GM21723 (cell line): Measurements from ENCODE around the gene CCDC14.
"Not testable (repeated sequence)": the region's sequence is repeated elsewhere in the genome, so short reads cannot be mapped to it uniquely, and the experiment has no call there.

Source experiments
- ATAC-seq: cut with Tn5 transposase; IDR thresholded peaks from one replicate; pipeline ENCODE4 v1.9.1; 2021; ENCODE audit warnings: mild to moderate bottlenecking, moderate library complexity; ENCODE audit not compliant: unreplicated experiment

CCDC14 gene, protein sequence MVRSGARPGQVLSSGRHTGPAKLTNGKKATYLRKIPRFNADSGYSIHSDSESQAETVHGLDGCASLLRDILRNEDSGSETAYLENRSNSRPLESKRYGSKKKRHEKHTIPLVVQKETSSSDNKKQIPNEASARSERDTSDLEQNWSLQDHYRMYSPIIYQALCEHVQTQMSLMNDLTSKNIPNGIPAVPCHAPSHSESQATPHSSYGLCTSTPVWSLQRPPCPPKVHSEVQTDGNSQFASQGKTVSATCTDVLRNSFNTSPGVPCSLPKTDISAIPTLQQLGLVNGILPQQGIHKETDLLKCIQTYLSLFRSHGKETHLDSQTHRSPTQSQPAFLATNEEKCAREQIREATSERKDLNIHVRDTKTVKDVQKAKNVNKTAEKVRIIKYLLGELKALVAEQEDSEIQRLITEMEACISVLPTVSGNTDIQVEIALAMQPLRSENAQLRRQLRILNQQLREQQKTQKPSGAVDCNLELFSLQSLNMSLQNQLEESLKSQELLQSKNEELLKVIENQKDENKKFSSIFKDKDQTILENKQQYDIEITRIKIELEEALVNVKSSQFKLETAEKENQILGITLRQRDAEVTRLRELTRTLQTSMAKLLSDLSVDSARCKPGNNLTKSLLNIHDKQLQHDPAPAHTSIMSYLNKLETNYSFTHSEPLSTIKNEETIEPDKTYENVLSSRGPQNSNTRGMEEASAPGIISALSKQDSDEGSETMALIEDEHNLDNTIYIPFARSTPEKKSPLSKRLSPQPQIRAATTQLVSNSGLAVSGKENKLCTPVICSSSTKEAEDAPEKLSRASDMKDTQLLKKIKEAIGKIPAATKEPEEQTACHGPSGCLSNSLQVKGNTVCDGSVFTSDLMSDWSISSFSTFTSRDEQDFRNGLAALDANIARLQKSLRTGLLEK

DNA sequence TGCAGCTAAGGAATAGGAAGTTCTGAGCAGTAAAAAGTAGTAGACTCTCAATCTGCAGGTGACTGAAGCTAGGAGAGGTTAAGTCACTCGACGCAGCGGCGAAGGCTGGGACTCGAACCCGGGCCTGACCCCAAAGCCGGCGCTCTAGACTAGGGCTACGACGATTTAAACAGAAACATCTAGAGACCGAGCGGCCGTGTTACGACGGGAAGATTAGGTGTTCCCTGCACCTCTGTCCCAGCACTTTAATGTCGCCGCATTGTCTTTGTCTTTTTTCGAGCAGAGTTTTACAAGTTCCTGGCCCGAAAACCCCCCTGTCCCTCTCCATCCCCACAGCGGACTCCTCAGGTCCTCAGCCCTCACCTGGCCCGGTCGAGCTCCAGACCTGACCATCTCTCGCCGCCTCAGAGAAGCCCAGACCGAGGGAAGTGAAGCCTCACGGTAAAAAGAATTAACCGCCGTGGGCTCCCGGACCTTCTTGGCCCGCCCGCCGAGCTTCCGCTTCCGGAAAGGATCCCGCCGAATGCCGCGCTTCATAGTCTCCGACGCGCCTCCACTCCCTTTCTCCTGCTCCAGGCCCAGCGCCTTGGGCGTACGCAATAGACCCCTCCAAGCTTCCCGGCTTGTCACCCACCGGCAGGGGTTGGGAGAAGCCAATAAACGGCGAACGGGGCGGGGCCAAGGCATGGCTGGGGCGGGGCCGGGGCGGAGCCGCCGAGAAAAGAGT, at the start of gene CCDC14:
Gene CCDC14 (minus strand): TSS at position 449 of the 727 bp plus-strand sequence. CDS start 56 bp downstream, at position 393.
- ATAC-seq: peak; percentile 81

DNA sequence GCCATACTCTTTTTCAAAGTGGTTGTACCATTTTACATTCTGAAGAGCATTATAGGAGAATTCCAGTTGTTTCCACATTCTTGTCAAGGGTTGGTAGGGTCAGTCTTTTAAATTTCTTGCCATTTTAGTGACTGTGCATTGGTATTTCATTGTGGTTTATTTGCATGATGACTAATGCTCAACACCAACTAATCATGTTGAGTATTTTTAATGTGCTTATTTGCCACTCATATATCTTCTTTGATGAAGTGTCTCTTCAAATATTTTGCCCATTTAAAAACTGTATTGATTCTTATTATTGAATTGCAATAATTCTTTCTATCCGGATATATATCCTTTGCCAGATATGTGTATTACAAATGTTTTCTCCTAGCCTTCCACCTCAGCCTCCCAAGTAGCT, 47.3 kb upstream of the CCDC14 start:
- not testable (repeated sequence) for ATAC-seq

DNA sequence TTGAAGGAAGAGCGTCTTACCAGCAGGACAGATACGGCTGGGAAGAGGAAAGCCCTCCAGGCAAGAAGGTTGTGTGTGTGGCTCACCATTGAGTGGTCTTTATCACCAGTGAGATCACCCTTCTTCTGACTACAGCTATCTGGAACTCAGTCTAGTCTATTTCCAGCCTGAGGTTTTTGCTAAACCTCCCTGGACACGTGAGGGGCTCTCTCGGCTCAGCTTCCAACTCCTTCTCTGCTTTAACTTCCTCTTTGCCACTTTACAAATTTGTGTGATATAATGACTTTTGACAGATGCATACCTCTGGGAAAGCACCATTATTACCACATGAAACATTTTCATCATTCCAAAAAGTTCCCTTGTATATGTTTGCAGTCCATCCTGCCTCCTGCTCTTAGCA, 46.2 kb upstream of the CCDC14 start:
- no peak for ATAC-seq

DNA sequence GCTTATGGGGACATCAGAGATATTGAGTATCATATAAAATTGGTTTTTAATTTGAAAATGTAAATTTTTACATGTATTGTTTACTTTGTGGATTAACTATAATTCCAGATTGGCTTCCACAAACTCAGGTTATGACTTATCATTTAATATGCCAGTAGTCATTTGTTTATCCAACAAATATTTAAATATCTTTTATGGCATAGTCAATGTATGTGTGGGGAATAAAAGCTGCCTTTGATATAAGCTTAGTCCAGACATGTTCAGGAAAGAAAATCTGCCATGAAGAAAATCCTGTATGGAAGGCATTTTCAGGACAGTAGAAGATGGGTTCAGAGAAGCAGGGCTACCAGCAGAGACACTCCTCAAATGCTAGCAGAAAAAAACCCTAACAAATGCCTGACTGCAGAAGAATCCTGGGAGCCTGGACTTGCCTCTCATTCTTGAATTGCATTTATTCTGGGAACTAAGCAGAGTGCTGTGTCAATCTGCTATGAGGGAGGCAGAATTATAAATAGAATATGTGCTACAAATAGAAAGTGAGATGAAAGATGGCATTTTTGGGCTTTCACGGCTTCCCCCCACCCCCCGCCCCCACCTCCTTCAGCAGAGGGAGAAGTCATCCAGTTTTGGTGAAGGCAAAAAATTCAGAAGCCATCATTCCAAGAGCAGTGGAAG, 41.5 kb upstream of the CCDC14 start:
- not testable (repeated sequence) for ATAC-seq

DNA sequence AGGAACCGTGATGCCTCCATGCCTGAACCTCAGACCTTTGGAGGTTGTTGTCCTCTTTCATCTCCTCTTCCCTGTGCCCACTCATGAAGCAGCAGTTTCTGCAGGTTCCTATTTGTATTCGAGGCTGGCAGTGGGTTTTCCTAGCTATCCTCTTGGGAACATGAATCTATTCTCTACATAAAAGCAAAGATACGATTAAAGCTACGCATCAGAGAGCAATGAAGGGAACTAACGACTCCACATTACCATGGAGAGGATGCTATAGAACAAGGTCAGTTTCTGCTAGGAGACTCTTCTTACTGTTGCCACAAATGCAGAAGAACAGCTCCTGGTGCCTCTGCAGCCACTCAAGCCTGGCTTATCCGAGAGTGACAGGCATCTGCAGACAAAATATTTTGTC, 40.3 kb upstream of the CCDC14 start:
- ATAC-seq: not testable (repeated sequence)

DNA sequence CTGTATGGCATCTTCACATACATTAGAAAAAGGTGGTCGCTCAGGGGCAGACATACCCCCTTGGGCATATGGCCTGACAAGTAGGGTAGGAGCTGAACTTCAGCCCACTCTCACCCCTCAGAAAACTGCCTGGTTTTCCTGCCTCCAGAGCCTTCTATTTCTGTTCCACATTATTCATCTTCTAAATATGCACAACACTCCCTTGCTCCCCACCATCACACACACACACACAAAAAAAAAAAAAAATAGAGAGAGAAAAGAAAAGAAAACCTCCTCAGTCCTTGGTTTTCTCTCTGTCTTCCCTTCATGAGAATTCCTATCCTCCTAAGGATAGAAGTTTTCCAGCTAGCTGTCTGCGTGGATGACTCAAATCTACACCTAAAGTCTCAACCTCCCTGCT, 36.5 kb upstream of the CCDC14 start:
- ATAC-seq: no peak

DNA sequence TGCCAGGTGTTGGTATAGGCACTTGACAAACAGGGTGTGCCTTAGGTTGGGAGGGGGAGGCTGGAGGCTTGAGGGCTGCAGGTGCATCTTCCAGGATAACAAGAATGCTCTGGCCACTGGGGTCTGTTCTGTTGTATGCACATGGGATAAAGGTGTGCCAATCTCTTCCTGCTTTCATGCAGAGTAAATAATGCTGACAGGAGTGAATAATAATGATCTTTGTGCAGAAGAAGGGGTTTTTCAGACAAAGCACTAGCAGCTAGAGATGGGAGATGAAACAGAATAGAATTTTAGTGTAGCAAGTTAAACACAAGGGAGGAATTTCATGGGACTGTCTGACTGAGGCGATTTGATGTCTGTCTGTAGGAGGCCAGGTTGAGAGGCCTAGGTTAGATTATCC, 32.8 kb upstream of the CCDC14 start:
- no peak for ATAC-seq

DNA sequence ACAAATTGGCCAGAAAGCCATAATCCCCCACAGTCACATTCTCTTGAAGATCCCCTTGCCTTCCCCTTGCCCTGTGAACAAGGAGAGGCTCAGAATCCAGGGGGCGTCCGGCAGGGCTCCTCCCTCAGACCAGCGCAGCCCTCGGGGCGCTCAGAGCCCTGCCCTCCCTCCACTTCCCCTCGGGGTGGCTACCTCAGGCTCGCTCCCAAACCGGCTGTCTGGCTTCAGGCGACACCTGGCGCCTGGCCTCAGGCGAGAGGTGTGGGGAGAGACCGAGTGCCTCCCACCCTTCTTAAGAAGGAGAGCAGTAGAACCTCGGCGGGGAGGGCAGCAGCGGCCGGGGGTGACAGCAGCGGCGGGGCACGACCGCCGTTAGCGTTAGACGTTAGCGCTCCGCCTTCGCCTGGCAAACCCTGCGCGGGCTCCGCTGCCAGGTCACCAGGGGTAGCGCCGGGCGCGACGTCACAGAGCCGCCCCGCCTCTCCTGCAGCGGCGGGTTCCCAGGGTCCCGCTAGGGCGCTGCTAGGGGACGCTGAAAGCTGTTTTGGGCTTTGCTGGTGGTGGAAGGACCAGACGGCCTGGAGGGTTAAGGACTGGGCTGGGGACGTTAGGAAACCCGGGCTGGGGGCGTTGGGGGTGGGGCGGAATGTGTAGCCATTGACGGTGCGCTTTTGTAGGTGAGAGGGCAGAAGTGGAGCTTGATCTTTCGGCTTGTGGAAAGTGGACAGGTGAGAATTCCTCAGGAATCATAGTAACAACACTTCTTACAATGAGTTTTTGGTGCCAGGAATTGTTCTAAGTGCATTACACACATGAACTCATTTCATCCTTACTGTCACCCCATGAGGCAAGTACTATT, 30.9 kb upstream of the CCDC14 start, which contains the start of gene ROPN1:
Gene ROPN1 (minus strand): TSS at position 395 of the 859 bp plus-strand sequence. CDS start 11,643 bp downstream, outside the sequence.
- ATAC-seq: not testable (repeated sequence)

DNA sequence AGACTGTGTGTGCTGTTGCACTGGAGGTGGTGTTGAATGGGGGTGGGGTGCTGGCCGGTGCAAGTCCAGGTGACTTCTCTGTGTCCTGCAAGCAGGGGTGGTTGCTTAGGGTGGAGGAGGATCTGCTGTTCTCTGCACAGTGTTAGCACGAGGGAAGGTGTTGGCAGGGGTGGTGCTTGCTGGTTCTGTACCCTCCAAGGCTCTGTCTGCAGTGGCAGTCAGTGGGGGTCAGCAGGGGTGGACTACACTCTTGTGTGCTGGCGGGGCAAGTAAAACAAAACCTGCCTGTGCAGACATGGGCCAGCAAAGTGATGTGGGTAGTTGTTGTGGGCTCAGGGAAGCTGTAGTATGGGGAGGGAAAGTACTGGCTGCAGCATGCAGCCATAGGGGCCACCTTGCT, 25.4 kb upstream of the CCDC14 start:
- ATAC-seq: no peak

DNA sequence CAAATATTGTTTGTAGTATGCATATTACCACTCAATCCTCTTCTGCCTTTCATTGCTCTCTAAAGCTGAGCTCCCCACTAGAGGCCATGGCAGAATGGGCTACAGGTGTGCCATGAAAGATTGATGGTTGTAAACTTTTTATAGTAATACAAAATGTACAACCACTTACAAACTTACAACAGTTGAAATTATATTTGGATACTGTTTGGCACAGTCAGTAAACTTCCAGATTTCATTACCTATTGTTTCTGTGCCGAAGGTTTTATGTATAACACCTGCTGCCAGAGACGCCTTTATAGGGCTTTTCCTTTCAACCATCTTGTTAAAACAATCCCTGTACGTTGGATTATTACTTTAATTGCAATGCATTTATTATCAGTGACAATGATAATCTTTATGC, 23.9 kb upstream of the CCDC14 start:
- ATAC-seq: no peak

DNA sequence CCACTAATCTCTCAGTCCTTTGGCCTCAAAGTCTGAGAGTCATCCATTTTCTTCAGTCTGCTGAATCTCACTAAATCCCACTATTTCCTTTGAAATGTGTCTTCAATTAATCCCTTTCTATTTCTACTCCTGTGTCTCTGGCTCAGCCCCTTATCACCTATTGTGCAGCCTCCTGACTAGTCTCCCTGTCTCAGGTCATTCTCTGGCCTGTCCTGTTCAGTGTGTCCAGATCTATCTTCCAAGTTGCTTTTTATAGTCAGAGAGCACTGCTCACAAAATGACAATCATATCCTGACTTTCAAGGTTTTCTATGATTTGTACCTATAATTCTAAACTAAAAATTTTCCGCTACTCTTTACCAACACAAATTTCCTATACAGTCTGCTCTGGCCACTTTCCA, 23.3 kb upstream of the CCDC14 start:
- ATAC-seq: no peak

DNA sequence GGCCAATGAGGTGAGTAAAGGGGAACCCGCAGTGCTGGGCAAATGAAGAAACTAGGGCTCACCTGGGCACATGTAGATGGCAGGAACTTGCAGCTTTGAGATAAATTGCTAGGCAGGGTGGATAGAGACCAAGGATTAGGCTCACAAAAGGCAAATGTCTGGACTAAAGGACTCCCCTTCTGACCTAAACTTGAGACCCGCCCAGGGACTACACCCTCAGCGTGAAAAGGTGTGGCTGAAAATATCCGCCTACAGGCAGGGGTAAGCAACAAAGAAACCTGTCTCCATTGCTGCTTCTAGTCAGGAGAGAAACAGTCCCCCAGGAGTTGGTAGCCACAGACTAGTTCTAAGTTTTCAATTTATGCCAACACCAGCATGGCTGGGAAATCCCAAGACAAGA, 20.3 kb upstream of the CCDC14 start:
- ATAC-seq: not testable (repeated sequence)

DNA sequence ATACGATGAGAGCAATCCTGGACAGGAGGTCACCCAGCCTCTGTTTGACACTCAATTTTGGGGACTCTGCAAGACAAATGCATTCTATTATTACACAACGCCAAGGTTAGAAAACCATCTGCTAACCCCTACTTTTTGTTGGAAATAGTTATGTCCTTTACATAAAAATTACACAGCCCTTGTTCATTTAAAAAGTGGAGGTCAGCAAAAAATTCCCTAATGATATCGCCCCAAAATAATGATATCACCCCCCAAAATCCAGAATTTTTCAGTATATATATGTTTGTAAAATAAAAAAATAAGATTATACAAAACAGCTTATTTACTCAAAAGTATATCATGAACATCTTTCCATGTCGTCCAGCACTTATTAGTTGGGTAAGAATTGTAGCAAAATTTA, 19.5 kb upstream of the CCDC14 start:
- ATAC-seq: no peak

DNA sequence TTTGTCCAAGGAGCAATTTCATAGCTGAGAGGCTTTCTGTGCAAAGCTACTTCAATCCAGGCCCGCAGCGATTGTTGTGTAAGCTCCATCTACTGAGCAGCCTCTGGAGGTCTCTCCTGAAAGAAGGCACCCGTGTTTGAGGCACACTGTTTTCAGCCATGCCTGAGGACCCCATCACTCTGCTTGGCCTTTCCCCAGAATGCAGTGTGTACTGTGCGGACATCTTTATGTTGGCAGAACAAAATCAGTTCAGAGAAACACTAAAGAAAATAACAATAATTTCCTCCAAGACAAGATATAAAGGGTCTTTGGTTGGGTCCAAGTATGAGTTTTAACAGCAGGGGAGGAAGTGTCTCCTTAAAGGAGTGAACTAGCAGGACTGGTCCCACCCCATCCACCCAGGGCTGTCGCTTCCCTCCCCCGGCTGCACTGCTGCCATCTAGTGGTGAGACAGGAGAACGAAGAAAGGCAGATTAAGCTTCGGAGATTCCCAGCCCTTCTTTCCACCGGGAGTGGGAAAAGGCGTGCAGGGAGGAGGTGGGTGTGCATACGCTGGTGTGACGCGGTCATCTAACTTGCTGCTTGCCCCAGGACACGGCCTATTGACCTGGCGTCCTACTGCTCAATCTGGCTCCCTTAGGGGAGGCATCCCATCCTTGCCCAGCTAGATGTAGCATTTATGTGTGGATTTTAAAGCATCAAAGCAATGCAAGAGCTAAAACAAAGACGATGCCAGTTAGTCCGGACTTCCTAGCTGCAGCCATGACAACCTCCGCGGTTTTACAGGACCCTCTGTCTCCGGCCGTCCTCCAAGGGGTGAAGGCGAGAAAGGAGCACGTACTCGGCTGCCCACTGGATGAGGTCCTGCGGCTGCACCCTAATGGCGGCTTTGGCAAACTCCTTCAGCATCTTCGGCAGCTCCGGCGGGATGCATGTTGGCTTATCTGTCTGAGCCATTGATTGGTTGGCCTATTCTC, 18.8 kb upstream of the CCDC14 start:
- not testable (repeated sequence) for ATAC-seq

DNA sequence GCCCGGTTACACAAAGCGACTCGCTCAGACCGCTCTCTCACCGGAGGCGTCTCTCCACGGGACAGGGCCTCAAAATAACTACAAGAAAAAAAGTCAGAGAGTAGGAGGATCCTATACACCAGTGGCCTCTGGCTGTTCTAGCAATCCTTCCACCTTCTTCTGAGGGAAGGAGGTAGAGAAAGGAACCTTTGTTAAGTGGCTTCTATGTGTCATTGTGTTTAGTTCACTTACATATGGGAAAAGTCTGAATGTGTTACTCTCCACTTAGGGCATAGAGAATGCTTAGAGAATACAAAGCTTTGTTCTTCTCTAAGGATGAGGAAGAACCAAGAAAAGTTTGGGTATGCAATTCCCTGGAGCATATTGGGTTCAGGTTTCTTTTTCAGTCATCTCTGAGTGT, 15.9 kb upstream of the CCDC14 start:
- ATAC-seq: not testable (repeated sequence)

DNA sequence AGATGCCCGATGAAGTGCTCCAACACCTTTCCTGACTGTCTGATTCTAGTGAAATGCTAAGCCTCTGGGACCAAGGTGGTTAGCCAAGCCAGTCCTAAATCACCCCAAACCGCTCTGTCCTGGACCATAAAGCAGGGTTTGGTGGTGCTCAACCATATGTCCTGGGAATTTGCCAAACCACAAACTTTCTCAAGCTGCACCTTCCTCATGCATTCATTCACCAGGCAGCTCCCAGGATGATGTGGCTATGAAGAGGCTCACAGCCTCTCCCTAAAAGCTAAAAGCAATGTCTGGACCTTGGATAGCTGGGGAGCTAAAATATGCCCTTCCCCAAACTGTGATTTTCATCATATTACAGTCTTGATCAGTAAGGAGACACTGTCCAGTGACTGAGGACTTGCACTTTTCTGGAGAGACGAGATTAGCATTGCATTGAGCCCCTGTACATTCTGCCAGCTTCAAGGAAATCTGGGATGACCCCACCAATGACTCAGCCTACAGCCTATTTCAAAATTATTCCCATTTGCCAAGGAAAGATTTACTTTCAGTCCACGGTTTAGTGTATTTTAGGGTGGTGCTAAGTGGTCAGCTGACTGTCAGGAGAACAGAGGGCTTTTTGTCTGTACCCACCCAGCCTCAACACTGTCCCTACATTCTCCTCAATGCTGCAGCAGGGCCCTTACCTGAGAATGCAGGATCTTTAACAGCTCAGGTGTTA, 15.3 kb upstream of the CCDC14 start:
- ATAC-seq: not testable (repeated sequence)

DNA sequence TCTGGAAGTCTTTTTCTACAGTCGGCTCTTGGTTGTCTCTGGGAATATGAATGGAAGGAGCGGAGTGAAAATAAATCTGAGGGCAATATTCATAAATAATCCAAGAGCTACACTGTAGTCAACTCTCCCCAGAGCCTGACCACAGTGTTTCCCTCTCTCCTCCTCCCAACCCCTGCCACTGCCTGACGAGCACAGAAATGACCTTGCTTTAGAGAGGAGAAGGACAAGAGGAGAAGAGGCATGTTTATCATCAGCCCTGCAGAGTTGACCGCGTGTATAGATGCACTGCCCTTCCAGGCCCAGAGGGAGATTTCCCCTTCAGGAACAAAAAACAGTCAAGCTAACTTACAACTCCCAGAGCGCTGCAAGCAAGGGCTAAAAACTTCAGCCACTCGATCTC, 14.0 kb upstream of the CCDC14 start:
- not testable (repeated sequence) for ATAC-seq

DNA sequence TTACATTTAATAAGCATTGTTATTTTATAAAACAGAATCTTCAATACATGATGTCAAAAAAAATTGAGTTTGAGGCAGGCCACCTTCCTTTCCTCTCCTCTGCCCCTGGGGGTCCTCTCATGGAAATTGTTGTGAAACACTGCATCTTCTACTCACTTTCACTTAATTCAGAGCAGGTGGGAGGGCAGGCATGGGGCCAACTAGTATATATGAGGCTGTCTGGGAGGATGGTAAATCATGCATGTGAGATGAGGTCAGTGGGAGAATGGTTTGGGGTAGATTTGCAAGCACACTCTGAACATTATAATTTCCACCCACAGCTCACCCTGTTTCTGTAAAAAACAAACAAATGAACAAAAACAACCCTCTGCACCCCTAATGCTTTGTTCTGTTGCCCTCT, 10.4 kb upstream of the CCDC14 start:
- ATAC-seq: no peak
